H1 (cell line): Measurements from ENCODE around the gene MXD4. TPM values are rescaled to one million over a fixed set of nuclear protein-coding genes. Genes with fewer than 3 reads are reported as not detected.

Experiments
- BRCA1 ChIP-seq: IDR thresholded peaks from 2 replicates; pipeline ENCODE4 v1.6.1; 2012; ENCODE audit warnings: low read depth, low read length, improper control_type of control experiment
- CHD1 ChIP-seq: IDR thresholded peaks from 2 replicates; pipeline ENCODE4 v1.6.1; 2012; ENCODE audit warnings: low read depth, low read length, improper control_type of control experiment
- EZH2 ChIP-seq: fragments of 200-600 bp; sonication (generic); IDR thresholded peaks from 2 replicates; pipeline ENCODE4 v1.7.1; 2012; ENCODE audit warnings: low read depth, mild to moderate bottlenecking, moderate library complexity, low read length, inconsistent platforms; ENCODE audit not compliant: severe bottlenecking
- KDM1A ChIP-seq: fragments of 200-600, 300-600 bp; sonication (generic); IDR thresholded peaks from 2 replicates; pipeline ENCODE4 v1.7.1; 2016; ENCODE audit warnings: mild to moderate bottlenecking, low read length, borderline replicate concordance
- TAF1 ChIP-seq: IDR thresholded peaks from 2 replicates; pipeline ENCODE4 v1.6.1; 2011; ENCODE audit warnings: mild to moderate bottlenecking, low read depth, low read length
- YY1 ChIP-seq: IDR thresholded peaks from 2 replicates; pipeline ENCODE4 v1.6.1; 2011; ENCODE audit warnings: low read depth, mild to moderate bottlenecking, low read length
- polyA plus RNA-seq, 7 experiments: library from polyadenylated mRNA; depleted of rRNA in 3 of 7; stranded (reverse) in 5 of 7; unstranded in 2 of 7; fragments of >200 nt in 5 of 7; fragments of 200-250 nt in 2 of 7; gene quantifications; 1 replicate in 5 of 7; 2 replicates in 1 of 7; 4 replicates in 1 of 7; pipeline versions ENCODE4 v1.2.1 to v1.2.3, GENCODE V29; 2011 to 2013; ENCODE audit warnings: missing spikeins in 2 of 7, mixed read lengths in 2 of 7
- total RNA-seq: library from RNA; stranded (reverse); fragmentation: NEBNext Ultra II Directional; extraction: Animal tissue kit (Norgen Biotek cat#: 25700); gene quantifications from 2 replicates; pipeline ENCODE4 v1.2.1, GENCODE V29; 2021
- TF ChIP-seq, protein P1 (sequence below): IDR thresholded peaks from 2 replicates; pipeline ENCODE4 v1.6.1; 2012; ENCODE audit warnings: inconsistent platforms

MXD4 gene
- total and polyA plus RNA-seq, 2 of the 8 experiments (the other 6 are each of a cell fraction or from before 2014, with no cell fraction given): 18.0 to 20.8 TPM

DNA sequence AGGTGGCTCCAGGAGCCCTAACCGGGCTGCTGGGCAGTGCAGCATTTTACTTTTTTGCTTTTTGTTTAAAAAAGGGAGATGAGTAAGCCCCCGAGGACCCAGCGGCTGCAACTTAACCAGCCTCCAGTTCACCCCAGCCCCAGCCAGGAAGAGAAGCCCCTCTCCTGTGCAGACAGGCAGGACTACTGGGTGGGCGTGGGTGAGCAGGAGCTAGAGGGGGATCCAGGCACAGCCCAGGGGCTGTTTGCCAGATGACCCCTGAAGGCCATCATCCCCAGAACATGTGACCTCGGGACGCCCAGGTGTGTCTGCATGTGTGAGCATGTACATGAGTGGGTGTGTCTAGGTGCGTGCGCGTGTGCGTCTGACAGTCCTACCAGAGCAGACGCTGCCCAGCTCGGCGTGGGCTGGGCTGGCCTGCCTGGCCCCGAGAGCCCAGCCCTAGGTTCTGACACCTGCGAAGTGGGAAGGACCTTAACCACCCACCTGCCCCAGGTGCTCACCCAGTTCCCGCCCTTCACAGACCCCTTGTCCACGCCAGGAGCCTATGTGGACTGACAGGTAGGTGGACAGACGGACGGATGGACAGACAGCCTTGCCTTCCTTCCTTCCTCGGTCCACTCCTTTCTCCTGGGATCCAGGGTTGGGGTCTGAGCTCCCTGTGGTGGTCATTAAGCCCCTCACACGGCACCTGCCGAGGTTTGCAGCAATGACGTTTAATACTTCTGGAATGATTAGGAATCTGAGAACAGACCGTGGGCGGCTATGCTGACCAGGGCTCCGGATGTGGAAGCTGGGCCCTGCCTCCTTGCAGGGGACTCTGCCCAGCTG lies 12.2 kb downstream of the MXD4 start (continued):
- TF ChIP-seq BRCA1: no peak
- no peak for TF ChIP-seq CHD1
- no peak for TF ChIP-seq TAF1
- TF ChIP-seq YY1: no peak
- TF ChIP-seq EZH2: no peak
- TF ChIP-seq KDM1A: no peak
- TF ChIP-seq, protein P1, sequence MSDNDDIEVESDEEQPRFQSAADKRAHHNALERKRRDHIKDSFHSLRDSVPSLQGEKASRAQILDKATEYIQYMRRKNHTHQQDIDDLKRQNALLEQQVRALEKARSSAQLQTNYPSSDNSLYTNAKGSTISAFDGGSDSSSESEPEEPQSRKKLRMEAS: no peak
